GM19463 (cell line): Measurements from ENCODE around the gene KCNAB3.

Experiments used
- ATAC-seq: cut with Tn5 transposase; IDR thresholded peaks from one replicate; pipeline ENCODE4 v1.9.1; 2021; ENCODE audit warnings: mild to moderate bottlenecking, moderate library complexity; ENCODE audit not compliant: unreplicated experiment

The KCNAB3 gene

GRCh38 chr17:7943291-7943690 lies 13.6 kb upstream of the KCNAB3 start:
- no peak for ATAC-seq

- no peak for ATAC-seq
Measured at GRCh38 chr17:7940743-7941142, 11.1 kb upstream of the KCNAB3 start.

- no peak for ATAC-seq
Measured at GRCh38 chr17:7940034-7940433, 10.4 kb upstream of the KCNAB3 start.

- ATAC-seq = no peak
Measured at GRCh38 chr17:7935859-7936258, 6.2 kb upstream of the KCNAB3 start.

- no peak for ATAC-seq
Measured at GRCh38 chr17:7932949-7933348, 3.3 kb upstream of the KCNAB3 start.

GRCh38 chr17:7932483-7932891 lies 2.8 kb upstream of the KCNAB3 start:
- no peak for ATAC-seq

- ATAC-seq = peak; percentile 96
Measured at GRCh38 chr17:7931709-7932482, 2.2 kb upstream of the KCNAB3 start, which contains the start of the genes CNTROB and TRAPPC1. Gene CNTROB, plus strand, starts transcription at chr17:7932206. Its CDS starts 874 bp downstream, at chr17:7933080. Gene TRAPPC1, minus strand, starts transcription at chr17:7931946. Its CDS starts 117 bp downstream, at chr17:7931829.

- ATAC-seq = no peak
Measured at GRCh38 chr17:7930841-7931631, 1.4 kb upstream of the KCNAB3 start.

GRCh38 chr17:7927596-7927995 lies 2.1 kb downstream of the KCNAB3 start:
- no peak for ATAC-seq

- ATAC-seq = no peak
Measured at GRCh38 chr17:7922845-7923628, 6.6 kb downstream of the KCNAB3 start.

GRCh38 chr17:7922269-7922844 lies 7.3 kb downstream of the KCNAB3 start:
- no peak for ATAC-seq

GRCh38 chr17:7916808-7917207 lies 12.8 kb downstream of the KCNAB3 start:
- no peak for ATAC-seq

GRCh38 chr17:7916385-7916682 lies 13.3 kb downstream of the KCNAB3 start:
- ATAC-seq = no peak

GRCh38 chr17:7915611-7916384 lies 13.9 kb downstream of the KCNAB3 start, which contains the start of gene RNF227:
Gene RNF227, minus strand, starts transcription at chr17:7916289. Its CDS starts 94 bp downstream, at chr17:7916195.
- peak; percentile 81 for ATAC-seq

GRCh38 chr17:7915179-7915610 lies 14.5 kb downstream of the KCNAB3 start:
- no peak for ATAC-seq

- ATAC-seq = no peak
Measured at GRCh38 chr17:7912927-7913524, 16.6 kb downstream of the KCNAB3 start.

GRCh38 chr17:7911116-7911515 lies 18.5 kb downstream of the KCNAB3 start:
- ATAC-seq = no peak

- ATAC-seq = no peak
Measured at GRCh38 chr17:7910711-7911110, 18.9 kb downstream of the KCNAB3 start.

GRCh38 chr17:7910281-7910680 lies 19.4 kb downstream of the KCNAB3 start:
- no peak for ATAC-seq

- no peak for ATAC-seq
Measured at GRCh38 chr17:7909089-7909488, 20.6 kb downstream of the KCNAB3 start.
